Fibroblast of skin of right biceps (primary cell): Measurements from ENCODE around the gene ITIH4.
A peak's percentile ranks its signal among the peaks of the same experiment; 100 is the strongest.
"Not testable (repeated sequence)": the region's sequence is repeated elsewhere in the genome, so short reads cannot be mapped to it uniquely, and the experiment has no call there.

Source experiments
- DNase-seq: peaks from one replicate; pipeline ENCODE4 v3.0.0-alpha.2; 2013

Gene ITIH4

DNA sequence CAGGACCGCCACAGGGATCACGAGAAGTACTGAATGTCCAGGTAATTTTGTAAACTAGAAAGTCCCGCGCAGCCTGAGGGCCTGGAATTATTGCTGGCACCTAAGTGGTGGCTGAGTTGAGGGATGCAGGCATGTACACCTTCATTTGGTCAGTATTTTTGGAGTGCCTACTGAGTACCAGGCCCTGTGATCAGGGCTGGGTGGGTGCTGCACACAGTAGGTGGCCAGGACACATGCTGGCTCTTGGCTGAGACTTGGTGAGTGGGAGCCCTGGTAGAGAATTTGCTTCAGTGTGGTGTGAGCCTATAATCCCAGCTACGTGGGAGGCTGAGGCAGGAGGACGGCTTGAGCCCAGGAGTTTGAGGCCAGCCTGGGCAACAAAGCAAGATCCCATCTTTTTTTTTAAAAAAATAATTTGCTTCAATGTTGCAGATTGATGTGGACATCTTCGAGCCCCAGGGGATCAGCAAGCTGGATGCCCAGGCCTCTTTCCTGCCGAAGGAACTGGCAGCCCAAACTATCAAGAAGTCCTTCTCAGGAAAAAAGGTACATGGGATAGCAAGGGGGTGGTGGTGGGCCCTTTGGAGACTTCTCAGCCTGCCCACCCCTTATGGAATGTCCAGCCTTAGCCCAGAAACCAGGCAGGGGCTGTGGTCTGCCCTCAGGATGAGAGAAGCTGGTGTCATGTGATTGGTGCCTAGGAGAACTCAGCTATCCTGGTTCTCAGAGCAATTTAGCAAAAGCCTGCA is 50.5 kb downstream of the ITIH4 start:
- DNase-seq: no peak

DNA sequence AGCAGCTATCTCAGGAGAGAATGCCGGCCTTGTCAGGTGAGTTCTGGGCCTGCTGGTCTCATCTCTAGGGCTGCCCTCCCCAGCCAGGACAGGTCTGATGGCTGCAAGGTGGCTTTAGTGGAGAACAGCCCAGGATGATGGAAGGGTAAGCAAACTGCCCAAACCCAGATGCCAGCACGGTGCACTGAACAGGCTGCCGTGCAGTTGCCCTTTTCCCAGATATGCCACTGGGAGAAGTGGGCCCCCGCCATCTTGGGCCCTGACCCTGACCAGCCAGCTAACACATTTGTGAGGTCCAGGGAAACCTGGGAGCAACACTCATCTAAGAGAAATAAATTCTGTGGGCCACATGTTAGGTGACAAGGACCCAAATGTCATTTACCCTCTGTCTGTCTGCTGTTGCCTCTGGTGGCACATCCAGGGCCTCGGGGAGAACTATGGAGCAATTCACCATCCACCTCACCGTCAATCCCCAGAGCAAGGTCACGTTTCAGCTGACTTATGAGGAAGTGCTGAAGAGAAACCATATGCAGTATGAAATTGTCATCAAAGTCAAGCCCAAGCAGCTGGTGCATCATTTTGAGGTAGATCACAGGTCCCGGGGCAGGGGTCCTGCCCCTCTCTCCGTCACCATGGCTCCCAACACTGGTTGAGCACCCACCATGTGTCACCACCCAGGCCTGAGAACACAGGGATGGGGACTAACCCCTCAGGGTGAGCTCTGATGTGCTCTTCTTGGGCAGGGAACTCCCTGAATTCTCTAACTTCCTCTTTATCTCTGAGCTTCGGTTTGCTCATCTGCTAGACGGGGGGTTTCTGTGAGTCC is 51.2 kb downstream of the ITIH4 start:
- DNase-seq: no peak

DNA sequence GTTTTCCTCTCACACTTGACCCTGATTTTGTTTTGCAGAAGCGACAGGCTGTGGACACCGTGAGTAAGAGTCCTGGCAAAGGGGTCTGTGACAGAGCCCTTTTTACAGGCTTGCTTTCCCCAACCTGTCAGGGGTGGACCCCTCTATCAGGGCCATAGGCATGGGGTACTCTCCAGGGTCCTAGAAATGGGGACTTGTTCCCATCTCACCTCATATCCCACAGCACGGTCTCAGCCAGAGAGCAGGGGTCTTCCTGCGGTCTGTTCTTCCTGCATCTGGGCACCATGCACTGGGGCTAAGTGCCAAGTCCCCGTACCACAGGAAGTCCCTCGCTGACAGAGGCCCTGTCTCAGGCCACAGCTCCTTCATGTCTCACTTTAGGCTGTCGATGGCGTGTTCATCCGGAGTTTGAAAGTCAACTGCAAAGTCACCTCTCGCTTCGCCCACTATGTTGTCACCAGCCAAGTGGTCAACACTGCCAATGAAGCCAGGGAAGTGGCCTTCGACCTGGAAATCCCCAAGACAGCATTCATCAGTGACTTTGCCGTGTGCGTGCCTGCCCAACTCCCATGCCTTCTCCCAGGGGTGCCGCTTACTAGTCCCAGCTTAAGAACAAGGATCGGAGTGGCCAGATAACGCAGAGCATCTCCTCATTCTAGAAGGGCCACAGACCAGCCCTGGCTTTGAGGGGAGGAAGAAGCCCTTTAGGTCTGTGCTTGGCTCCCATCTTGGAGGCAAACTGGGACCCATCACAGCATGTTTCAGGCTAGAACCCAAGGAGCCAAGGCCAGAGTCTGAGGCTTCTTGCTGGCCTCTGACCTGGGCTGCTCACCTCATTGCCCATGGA is 52.3 kb downstream of the ITIH4 start:
- DNase-seq: no peak

DNA sequence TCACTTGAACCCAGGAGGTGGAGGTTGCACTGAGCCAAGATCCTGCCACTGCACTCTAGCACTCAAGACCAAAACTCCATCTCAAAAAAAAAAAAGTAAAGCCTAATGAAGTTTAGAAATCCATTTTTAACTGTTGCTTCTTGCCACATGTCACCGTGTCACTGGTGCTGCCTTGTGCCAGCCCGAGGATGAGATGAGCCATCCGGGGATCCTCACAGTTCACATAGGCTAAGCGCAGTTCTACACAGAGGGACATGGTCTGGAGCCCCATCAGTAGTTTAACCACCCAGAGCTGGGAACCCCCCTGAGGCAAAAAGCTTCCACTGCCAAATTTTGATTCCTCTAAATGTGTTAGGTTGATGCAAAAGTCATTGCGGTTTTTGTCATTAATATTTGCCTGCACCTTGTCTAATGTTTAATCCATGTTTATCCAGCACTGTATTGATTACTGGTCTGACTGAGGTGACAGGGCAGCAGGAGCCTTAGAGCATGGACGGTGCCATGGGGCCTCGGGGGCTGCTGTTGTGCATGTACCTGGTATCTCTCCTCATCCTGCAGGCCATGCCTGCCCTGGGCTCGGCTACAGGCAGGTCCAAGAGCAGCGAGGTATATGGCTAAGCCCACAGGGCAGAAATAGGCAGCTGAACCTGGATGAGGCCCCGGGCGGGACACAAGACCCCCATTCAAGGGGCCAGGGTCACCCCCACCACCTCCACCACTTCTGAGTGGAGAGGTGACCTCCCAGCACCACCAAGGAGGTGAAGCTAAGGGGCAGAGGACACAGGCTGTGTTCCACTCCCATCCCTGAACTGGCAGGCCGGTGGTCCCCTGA is 53.1 kb downstream of the ITIH4 start, which contains the start of gene ITIH1:
Gene ITIH1, plus strand, starts transcription at position 473 of the 832 bp plus-strand sequence. Its CDS starts 17 bp downstream, at position 490.
- DNase-seq: no peak

DNA sequence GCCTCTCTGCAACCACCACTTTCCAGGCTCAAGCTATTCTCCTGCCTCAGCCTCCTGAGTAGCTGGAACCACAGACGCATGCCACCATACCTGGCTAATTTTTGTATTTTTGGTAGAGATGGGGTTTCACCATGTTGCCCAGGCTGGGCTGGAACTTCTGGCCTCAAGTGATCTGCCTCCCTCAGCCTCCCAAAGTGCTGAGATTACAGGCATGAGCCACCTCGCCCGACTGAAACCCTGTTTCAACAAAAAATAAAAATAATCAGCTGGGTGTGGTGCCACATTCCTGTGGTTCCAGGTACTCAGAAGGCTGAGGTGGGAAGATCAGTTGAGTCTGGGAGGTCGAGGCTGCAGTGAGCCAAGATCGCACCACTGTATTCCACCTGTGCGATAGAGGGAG is 54.0 kb downstream of the ITIH4 start:
- not testable (repeated sequence) for DNase-seq

DNA sequence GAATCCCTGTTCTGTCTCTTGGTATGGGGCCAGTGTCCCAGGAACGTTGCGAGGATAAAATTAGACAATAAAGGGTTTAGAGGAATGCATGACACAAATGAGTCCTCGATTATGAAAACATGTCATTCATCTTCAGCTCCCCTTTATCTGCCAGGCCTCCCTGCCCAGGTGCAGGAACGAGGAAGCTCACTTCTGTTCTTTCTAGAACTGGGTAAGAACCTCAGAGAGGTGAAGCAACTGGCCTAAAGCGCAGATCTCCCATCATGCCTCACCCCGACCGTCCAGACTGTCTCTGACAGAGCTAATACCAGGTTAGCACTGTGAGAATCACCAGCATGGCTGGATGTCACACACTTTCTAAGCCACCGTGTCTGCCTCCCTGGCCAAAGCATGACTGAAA is 54.6 kb downstream of the ITIH4 start:
- no peak for DNase-seq

DNA sequence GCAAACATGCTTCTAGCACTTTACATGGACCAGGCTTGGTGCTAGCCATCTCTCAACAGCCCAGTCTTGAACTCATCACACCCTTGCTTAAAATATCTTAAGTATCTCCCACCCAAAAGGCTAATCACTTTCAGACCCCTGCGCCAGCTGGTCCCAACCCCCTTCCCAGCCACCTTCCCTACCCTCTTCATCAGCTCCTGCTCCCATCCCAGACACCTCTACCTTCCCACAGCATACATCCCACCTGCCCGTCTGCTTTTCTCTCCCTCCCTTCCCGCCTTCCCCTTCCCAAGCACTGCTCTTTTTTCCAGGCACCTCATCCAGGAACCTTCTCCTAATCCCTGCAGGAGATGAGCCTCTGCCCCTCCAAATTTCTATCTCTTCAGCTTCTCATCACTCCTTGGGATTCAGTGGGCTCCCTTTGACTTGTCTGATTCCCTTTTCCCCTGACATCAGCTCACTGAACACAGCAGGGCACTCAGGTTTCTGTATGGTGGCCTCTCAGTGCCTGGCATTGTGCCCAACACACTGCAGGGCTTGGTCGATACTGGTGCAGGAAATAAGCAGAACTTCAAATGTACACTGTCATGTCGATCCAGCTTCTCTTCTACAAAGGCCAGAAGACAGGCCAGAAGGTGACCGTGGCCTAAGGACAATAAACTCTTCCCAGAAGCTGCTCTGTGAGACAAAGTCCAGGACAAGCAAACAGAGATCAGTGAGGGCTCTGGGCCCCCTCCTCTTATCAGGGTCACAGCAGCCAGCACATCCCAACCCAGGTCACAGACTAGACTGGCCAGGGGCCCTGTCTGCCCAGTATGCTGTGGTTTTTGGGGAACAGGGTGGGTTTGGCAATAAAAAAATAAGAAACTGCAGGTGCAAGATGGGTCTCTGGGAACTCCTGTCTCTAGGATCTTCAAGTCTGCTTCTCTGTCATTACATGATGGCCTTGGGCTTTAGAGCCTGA is 55.3 kb downstream of the ITIH4 start:
- no peak for DNase-seq

DNA sequence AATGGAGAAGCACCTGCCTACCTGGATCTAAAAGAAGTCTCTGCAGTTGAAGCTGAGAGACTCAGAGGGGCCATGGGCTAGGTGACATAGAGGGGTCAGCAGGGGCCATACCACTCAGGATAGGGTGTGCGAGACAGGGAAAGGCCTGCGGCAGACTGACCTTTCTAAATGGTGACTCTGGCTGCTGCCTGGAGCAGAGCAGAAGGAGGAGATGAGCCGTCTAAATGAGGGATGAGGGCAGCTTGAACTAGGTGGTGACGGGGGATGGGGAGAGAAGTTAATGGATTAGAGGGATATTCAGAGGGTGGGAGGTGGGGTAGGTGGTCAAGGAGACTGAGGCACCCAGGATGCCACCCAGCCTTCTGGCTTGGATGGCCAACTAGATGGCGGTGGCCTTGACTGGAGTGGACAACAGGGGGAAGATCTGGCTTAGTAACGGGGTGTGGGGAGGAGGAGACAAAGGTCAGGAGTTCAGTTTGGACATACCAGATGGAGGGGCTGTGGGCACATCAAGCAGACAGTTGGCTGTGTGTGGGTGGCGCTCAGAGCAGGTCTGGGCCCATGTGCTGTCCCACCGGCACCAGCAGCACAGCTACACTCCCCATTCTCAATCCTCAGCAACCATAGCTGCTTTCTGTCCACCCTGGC is 56.3 kb downstream of the ITIH4 start:
- no peak for DNase-seq

DNA sequence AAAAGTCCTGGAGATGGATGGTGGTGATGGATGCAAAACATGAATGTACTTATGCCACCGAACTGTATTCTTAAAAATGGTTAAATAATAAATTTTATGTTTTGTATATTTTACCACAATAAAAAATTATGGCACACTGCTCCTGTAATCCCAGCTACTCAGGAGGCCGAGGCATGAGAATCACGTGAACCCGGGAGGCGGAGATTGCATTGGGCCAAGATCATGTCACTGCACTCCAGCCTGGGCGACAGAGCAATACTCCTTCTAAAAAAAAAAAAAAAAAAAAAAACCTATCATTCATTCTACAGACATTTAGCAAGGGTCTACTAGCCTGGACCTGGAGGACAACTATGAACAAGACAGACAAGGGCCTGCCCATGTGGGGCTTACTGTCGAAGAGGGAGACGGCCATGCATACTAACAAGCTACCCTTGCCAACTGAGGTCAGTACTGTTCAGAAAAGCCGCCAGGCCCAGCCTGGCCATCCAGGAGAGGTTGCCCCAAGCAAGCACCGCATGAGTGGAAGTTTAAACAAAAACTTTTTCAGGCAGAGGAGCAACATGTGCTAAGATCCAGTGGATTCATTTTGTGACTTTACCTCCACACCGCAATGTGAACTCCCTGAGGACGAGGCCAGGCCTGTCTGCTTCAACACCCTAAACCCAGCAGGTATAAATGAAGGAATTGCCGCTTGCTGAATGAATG is 57.0 kb downstream of the ITIH4 start:
- no peak for DNase-seq

DNA sequence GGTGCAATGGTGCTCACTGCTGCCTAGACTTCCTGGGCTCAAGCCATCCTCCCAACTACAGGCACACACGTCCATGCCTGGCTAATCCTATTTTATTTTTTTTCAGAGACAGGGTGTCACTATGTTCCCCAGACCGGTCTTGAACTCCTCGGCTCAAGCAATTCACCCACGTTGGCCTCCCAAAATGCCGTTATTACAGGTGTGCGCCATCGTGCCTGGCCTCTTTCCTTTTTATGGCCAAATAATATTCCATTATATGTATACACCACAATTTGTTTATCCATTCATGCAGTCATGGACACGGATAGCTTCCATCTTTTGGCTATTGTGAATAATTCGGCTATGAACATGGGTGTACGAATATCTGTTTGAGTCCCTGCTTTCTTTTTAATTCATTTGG is 58.8 kb downstream of the ITIH4 start:
- DNase-seq: no peak

DNA sequence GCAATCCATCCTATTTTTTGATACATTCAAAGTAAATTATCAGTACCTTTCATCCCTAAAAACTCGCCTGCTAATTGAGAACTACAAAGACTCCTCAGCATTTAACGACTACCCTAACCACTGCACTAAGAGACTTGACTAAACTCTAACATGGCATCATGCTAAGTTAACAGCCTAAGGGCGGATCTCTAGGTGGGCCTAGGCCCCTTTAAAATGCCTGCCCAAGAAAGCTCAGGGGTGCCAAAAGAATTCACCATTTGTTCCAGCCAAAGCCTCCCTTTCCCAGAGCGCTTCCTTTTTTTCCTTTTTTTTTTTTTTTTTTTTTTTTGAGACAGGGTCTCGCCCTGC is 59.2 kb downstream of the ITIH4 start:
- no peak for DNase-seq

DNA sequence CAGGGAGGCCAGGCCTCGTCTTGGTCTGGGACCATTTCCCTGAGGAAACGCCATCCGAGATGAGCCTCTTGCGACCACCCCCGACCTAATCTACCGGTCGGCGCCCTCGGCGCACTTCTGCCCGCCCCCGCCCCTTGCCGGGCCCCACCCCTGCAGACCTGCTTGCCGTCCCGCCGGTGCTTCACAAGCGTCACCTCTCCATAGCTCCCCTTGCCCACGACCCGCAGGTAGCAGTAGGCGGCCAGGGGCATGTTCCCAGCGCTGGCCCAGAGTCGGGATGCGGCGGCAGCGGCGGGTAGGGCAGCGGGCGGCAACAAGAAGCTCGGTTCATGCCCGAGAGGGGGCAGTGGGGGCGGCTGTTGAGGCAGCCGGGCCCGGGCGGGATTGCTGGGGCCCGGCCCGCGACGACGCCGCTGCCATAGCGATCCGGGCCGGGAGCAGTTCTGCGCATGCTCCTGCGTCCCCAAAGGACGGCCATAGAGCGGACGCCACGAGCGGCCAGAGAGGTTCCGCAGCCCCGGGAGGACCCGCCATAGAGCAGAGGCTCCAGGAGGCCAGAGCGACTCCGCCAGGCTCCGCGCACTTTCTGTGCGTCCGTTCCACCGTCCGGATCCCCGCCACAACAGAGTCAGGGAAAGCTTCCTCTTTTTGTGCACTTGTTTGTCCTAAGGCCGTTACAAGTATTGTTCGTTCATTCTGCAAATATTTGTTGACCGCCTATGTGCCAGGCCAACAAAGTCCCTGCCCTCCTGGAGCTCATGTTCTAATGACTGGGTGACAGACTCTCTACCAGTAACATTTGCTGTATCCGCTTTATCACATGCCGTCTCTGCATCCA is 59.8 kb downstream of the ITIH4 start, which contains the start of gene NEK4:
Gene NEK4, minus strand, starts transcription at position 445 of the 838 bp plus-strand sequence. Its CDS starts 194 bp downstream, at position 251.
- DNase-seq: peak; percentile 90

DNA sequence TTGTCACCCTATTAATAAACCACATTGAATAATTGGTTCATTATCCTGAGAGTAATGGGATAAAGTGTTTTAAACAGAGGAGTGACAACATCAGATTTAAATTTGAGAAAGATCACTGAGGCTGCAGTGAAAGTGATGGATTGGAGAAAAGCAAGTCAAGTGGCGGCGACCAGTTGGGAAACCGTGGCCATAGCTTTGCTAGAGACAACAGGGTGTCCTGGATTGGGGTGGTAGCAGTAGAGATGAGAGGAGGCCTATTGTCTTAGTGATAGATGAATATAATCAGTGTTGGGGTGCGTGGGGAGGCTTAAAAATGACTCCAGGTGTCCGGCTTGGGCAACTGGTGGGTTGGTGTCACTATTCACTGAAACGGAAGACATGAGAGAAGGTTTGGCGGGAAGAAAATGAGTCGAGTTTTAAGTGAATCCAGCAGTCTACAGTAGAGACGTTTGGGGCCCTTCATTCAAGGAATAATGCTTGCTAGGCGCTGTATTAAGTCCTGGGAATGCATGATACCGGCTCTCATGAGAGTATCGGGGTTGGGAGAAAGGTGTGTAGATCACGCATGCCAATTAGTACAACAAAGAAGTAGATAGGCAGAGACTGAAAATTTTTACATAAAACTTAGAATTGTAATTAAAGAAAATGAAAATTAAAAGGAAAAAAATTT is 60.6 kb downstream of the ITIH4 start:
- no peak for DNase-seq

DNA sequence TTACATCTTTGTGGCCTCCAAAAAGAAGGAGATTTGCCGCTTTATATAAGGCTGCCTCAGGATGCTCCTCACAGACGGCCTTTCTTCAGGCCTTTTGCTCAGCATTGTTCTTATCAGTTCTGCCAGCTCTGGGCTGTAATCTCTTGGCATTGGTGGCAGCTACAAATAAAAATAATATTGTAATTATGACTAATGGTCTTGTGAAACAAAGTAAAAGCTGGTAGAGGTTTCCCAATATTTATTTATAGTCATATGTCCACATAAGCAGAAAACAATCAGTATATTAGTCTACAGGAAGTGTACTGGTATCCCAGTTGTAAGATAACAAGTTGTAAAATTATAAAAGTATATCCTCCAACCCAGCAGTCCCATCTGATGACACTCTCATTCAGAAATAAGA is 67.0 kb downstream of the ITIH4 start:
- DNase-seq: no peak
